ENCODE results near the gene PIERCE2. TPM values are rescaled to one million over a fixed set of nuclear protein-coding genes. Genes with fewer than 3 reads are reported as not detected.
"Not testable (repeated sequence)": the region's sequence is repeated elsewhere in the genome, so short reads cannot be mapped to it uniquely, and the experiment has no call there.

The PIERCE2 gene
- total and polyA plus RNA-seq, 2 experiments from 2014 or later = 7.7 to 11.0 TPM

GRCh38 chr15:55403531-55403930, 4.8 kb upstream of the PIERCE2 start:
- Histone ChIP-seq H3K4me1 (ENCODE audit: low read depth) (no peaks in the 10 kb centered on the region), H3K27ac (no peak overlapping the region), H3K9me3 (ENCODE audit: low read depth) (no peaks in the 10 kb centered on the region), H3K27me3 (no peaks in the 10 kb centered on the region), H3K4me3 (no peak overlapping the region), H3K36me3 (peaks cover 3% of the 10 kb centered on the region)
- DNase-seq (ENCODE audit: low read depth in 1 of 2, low spot score in 1 of 2) = peak in 1 of 2 donors; percentile 72
- TF ChIP-seq CTCF (IDR thresholded peaks at IDR 0.05; ENCODE audit: low read depth, low read length) = no peak

GRCh38 chr15:55407498-55408011, 740 bp upstream of the PIERCE2 start:
- peaks cover 3% of the 10 kb centered on the region for H3K36me3 ChIP-seq
- H3K27me3 ChIP-seq = no peaks in the 10 kb centered on the region
- peak overlapping the region; percentile 65 for H3K4me3 ChIP-seq
- H3K27ac ChIP-seq = peak overlapping the region; percentile 90
- no peak for DNase-seq (ENCODE audit: low read depth in 1 of 2, low spot score in 1 of 2)
- no peaks in the 10 kb centered on the region for H3K4me1 ChIP-seq (ENCODE audit: low read depth)
- no peaks in the 10 kb centered on the region for H3K9me3 ChIP-seq (ENCODE audit: low read depth)
- TF ChIP-seq CTCF (IDR thresholded peaks at IDR 0.05; ENCODE audit: low read depth, low read length) = no peak

GRCh38 chr15:55408976-55409375, 681 bp downstream of the PIERCE2 start:
- not testable (repeated sequence) for H3K27me3 ChIP-seq; H3K36me3 ChIP-seq; H3K4me1 ChIP-seq (ENCODE audit: low read depth); DNase-seq (ENCODE audit: low read depth in 1 of 2, low spot score in 1 of 2); H3K9me3 ChIP-seq (ENCODE audit: low read depth)
- Histone ChIP-seq H3K27ac (peak overlapping the region; percentile 58), H3K4me3 (peak overlapping the region; percentile 65)

- H3K27me3 ChIP-seq; H3K36me3 ChIP-seq; H3K4me3 ChIP-seq; H3K9me3 ChIP-seq (ENCODE audit: low read depth); H3K4me1 ChIP-seq (ENCODE audit: low read depth); H3K27ac ChIP-seq; DNase-seq (ENCODE audit: low read depth in 1 of 2, low spot score in 1 of 2): not testable (repeated sequence)
Observed at GRCh38 chr15:55417678-55418077, 9.4 kb downstream of the PIERCE2 start.

GRCh38 chr15:55420171-55420866, 12.0 kb downstream of the PIERCE2 start:
- H3K27me3 ChIP-seq = no peaks in the 10 kb centered on the region
- no peak overlapping the region for H3K4me3 ChIP-seq
- no peaks in the 10 kb centered on the region for H3K9me3 ChIP-seq (ENCODE audit: low read depth)
- no peaks in the 10 kb centered on the region for H3K4me1 ChIP-seq (ENCODE audit: low read depth)
- no peaks in the 10 kb centered on the region for H3K36me3 ChIP-seq
- no peak for DNase-seq (ENCODE audit: low read depth in 1 of 2, low spot score in 1 of 2)
- no peak overlapping the region for H3K27ac ChIP-seq
- no peak for TF ChIP-seq CTCF (IDR thresholded peaks at IDR 0.05; ENCODE audit: low read depth, low read length)

- Histone ChIP-seq H3K4me1 (ENCODE audit: low read depth) (no peaks in the 10 kb centered on the region), H3K36me3 (no peaks in the 10 kb centered on the region), H3K27me3 (no peaks in the 10 kb centered on the region), H3K27ac (no peak overlapping the region), H3K9me3 (ENCODE audit: low read depth) (no peaks in the 10 kb centered on the region), H3K4me3 (no peak overlapping the region)
- DNase-seq (ENCODE audit: low read depth in 1 of 2, low spot score in 1 of 2) = no peak
- TF ChIP-seq CTCF (IDR thresholded peaks at IDR 0.05; ENCODE audit: low read depth, low read length) = no peak
Observed at GRCh38 chr15:55422089-55422488, 13.8 kb downstream of the PIERCE2 start.
